Keratinocyte (primary cell): ENCODE data around the gene CACNG3. TPM values are rescaled to one million over a fixed set of nuclear protein-coding genes. Genes with fewer than 3 reads are reported as not detected.

Experiments used
- DNase-seq: peaks from one replicate; pipeline ENCODE4 v3.0.0-alpha.2; 2011; ENCODE audit warnings: low read depth, missing footprints, low spot score
- FAIRE-seq: peaks from 2 replicates; lab custom pipeline; 2011; peaks lifted over from hg19 to GRCh38; lab: Jason Lieb, UNC
- H2AFZ ChIP-seq: 2 replicates; pipeline ENCODE4 v1.6.0; 2012; ENCODE audit warnings: low read length, control low read depth, inconsistent platforms; ENCODE audit not compliant: control insufficient read depth
- H3K27ac ChIP-seq: 2 replicates; pipeline ENCODE4 v1.5.1; 2011; ENCODE audit warnings: low read length; ENCODE audit not compliant: control insufficient read depth, insufficient read depth
- H3K27me3 ChIP-seq: 3 replicates; pipeline ENCODE4 v1.6.0; 2011; ENCODE audit warnings: low read length; ENCODE audit not compliant: control insufficient read depth, insufficient read depth; ENCODE audit errors: extremely low read depth
- H3K36me3 ChIP-seq, 2 experiments: 2 replicates in 1 of 2; 3 replicates in 1 of 2; pipeline ENCODE4 v1.5.1; 2011; ENCODE audit warnings: low read length in 2 of 2, mild to moderate bottlenecking in 1 of 2; ENCODE audit not compliant: control insufficient read depth in 2 of 2, insufficient read depth in 2 of 2; ENCODE audit errors: extremely low read depth in 1 of 2
- H3K4me1 ChIP-seq: 3 replicates; pipeline ENCODE4 v1.5.1; 2011; ENCODE audit warnings: low read length; ENCODE audit not compliant: control insufficient read depth, insufficient read depth; ENCODE audit errors: extremely low read depth
- H3K4me2 ChIP-seq: 3 replicates; pipeline ENCODE4 v1.6.0; 2011; ENCODE audit warnings: low read depth, low read length; ENCODE audit not compliant: control insufficient read depth, insufficient read depth; ENCODE audit errors: extremely low read depth
- H3K4me3 ChIP-seq, 3 experiments: fragments of 200-600 bp in 1 of 3; sonication (generic) in 1 of 3; 2 replicates in 2 of 3; 3 replicates in 1 of 3; pipeline ENCODE4 v1.5.1; 2011 to 2016; ENCODE audit warnings: low read length in 3 of 3, mild to moderate bottlenecking in 3 of 3, control low read depth in 2 of 3, inconsistent platforms in 1 of 3, low read depth in 1 of 3, mixed read lengths in 1 of 3, mixed run types in 1 of 3, moderate library complexity in 1 of 3; ENCODE audit not compliant: control insufficient read depth in 2 of 3, insufficient read depth in 2 of 3; ENCODE audit errors: extremely low read depth in 1 of 3
- H3K79me2 ChIP-seq: 2 replicates; pipeline ENCODE4 v1.6.0; 2012; ENCODE audit warnings: low read length; ENCODE audit not compliant: control insufficient read depth, insufficient read depth
- H3K9ac ChIP-seq: 3 replicates; pipeline ENCODE4 v1.6.0; 2011; ENCODE audit warnings: low read length; ENCODE audit not compliant: control insufficient read depth, insufficient read depth; ENCODE audit errors: extremely low read depth
- H3K9me1 ChIP-seq: 3 replicates; pipeline ENCODE4 v1.6.0; 2011; ENCODE audit warnings: low read length; ENCODE audit not compliant: control insufficient read depth, insufficient read depth; ENCODE audit errors: extremely low read depth
- H3K9me3 ChIP-seq: 2 replicates; pipeline ENCODE4 v1.5.1; 2012; ENCODE audit warnings: low read depth, low read length; ENCODE audit not compliant: control insufficient read depth
- H4K20me1 ChIP-seq: 3 replicates; pipeline ENCODE4 v1.6.0; 2011; ENCODE audit warnings: low read length; ENCODE audit not compliant: control insufficient read depth, insufficient read depth; ENCODE audit errors: extremely low read depth
- CTCF ChIP-seq, 3 experiments: IDR thresholded peaks in 1 of 3; conservative IDR thresholded peaks in 1 of 3; optimal IDR thresholded peaks in 1 of 3; 2 replicates in 2 of 3; 3 replicates in 1 of 3; pipeline versions ENCODE3 to v1.5.1; 2011; ENCODE audit warnings: low read length in 3 of 3, mild to moderate bottlenecking in 3 of 3, moderate library complexity in 2 of 3, control low read depth in 1 of 3, inconsistent platforms in 1 of 3; ENCODE audit not compliant: insufficient read depth in 2 of 3; ENCODE audit errors: extremely low read depth in 1 of 3
- EZH2 ChIP-seq: IDR thresholded peaks from one replicate; pipeline ENCODE4 v1.6.1; 2012; ENCODE audit warnings: inconsistent platforms, mild to moderate bottlenecking, low read length, moderate library complexity
- dilution Hi-C: fragments of 300-500 bp; cut with MboI; formaldehyde crosslinking; loops from one replicate; pipeline ENCODE4 v1.7.0; 2020; ENCODE audit warnings: low sequenced_read_pairs; ENCODE audit not compliant: extremely low pct_ligation_motif_present
- polyA plus RNA-seq, 5 experiments: library from polyadenylated mRNA; depleted of rRNA in 3 of 5; stranded (reverse) in 3 of 5; stranded (forward) in 1 of 5; unstranded in 1 of 5; fragments of >200 nt; gene quantifications; 1 replicate in 1 of 5; 2 replicates in 3 of 5; 3 replicates in 1 of 5; pipeline versions ENCODE4 v1.2.1 to v1.2.3, GENCODE V29; 2011 to 2012; ENCODE audit warnings: missing spikeins in 2 of 5, low read depth in 1 of 5, low replicate concordance in 1 of 5

CACNG3 gene
- polyA plus RNA-seq, 1 donor (not counting 4 experiments of a cell fraction or from before 2014, with no cell fraction given) = not detected

GRCh38 chr16:24257958-24258357 lies 1.8 kb downstream of the CACNG3 start:
- Histone ChIP-seq H3K79me2 (no peaks in the 10 kb centered on the region), H3K9me3 (no peaks in the 10 kb centered on the region), H2AFZ (no peak overlapping the region), H3K27ac (no peak overlapping the region), H4K20me1 (no peaks in the 10 kb centered on the region), H3K4me2 (no peak overlapping the region), H3K4me3 (no peak overlapping the region), H3K27me3 (no peaks in the 10 kb centered on the region), H3K4me1 (no peaks in the 10 kb centered on the region), H3K9me1 (no peaks in the 10 kb centered on the region), H3K9ac (no peak overlapping the region), H3K36me3 (no peaks in the 10 kb centered on the region)
- TF ChIP-seq CTCF (optimal IDR thresholded peaks at IDR 0.05 in 1 of 3, IDR thresholded peaks at IDR 0.05 in 1 of 3, conservative IDR thresholded peaks at IDR 0.05 in 1 of 3; ENCODE audit: extremely low read depth in 1 of 3, insufficient read depth in 2 of 3, low read length in 3 of 3) = no peak
- no peak for TF ChIP-seq EZH2
- FAIRE-seq (no peak), DNase-seq (no peak)
- dilution Hi-C loops = no loop called here

- FAIRE-seq (no peak), DNase-seq (no peak)
- H3K27me3 ChIP-seq = no peaks in the 10 kb centered on the region
- TF ChIP-seq EZH2 (no peak), CTCF (optimal IDR thresholded peaks at IDR 0.05 in 1 of 3, IDR thresholded peaks at IDR 0.05 in 1 of 3, conservative IDR thresholded peaks at IDR 0.05 in 1 of 3; ENCODE audit: extremely low read depth in 1 of 3, insufficient read depth in 2 of 3, low read length in 3 of 3) (no peak)
- no peaks in the 10 kb centered on the region for H3K36me3 ChIP-seq
- H3K79me2 ChIP-seq = no peaks in the 10 kb centered on the region
- H3K4me3 ChIP-seq = no peak overlapping the region
- dilution Hi-C loops = no loop called here
- H3K4me1 ChIP-seq = no peaks in the 10 kb centered on the region
- H3K9ac ChIP-seq = no peak overlapping the region
- H3K9me3 ChIP-seq = no peaks in the 10 kb centered on the region
- H4K20me1 ChIP-seq = no peaks in the 10 kb centered on the region
- no peak overlapping the region for H3K27ac ChIP-seq
- H2AFZ ChIP-seq = no peak overlapping the region
- no peak overlapping the region for H3K4me2 ChIP-seq
- no peaks in the 10 kb centered on the region for H3K9me1 ChIP-seq
Measured at GRCh38 chr16:24258791-24259190, 2.7 kb downstream of the CACNG3 start.
